K562 (cell line): ENCODE measurements around the gene ALAS2. TPM values are rescaled to one million over a fixed set of nuclear protein-coding genes. Genes with fewer than 3 reads are reported as not detected.

ENCODE experiments used
- ARID3B ChIP-seq: fragments of 250-450 bp; sonication (Bioruptor Pico); IDR thresholded peaks from 2 replicates; pipeline ENCODE4 v1.4.0; 2020; ENCODE audit warnings: borderline replicate concordance
- ASH1L ChIP-seq: fragments of 450-650 bp; IDR thresholded peaks from 2 replicates; pipeline ENCODE4 v1.6.1; 2018; ENCODE audit warnings: borderline replicate concordance, mild to moderate bottlenecking, low read depth; ENCODE audit not compliant: partially characterized antibody
- CHD1 ChIP-seq: fragments of 200-600 bp; sonication (generic); IDR thresholded peaks from one replicate; pipeline ENCODE4 v1.6.1; 2012; ENCODE audit warnings: mild to moderate bottlenecking, moderate library complexity, low read length, inconsistent platforms
- EHMT2 ChIP-seq: fragments of 450-650 bp; IDR thresholded peaks from 2 replicates; pipeline ENCODE4 v1.6.1; 2018; ENCODE audit warnings: antibody characterized with exemption
- GTF2F1 ChIP-seq: IDR thresholded peaks from 2 replicates; pipeline ENCODE4 v1.6.1; 2011; ENCODE audit warnings: low read depth, low read length, improper control_type of control experiment
- HINFP ChIP-seq: fragments of 450-650 bp; conservative IDR thresholded peaks from 2 replicates; pipeline ENCODE4 v1.6.1; 2016; ENCODE audit warnings: missing genetic modification characterization, low read depth, mild to moderate bottlenecking, control low read depth, missing compliant biosample characterization
- HLTF ChIP-seq: fragments of 450-650 bp; IDR thresholded peaks from 2 replicates; pipeline ENCODE4 v1.6.1; 2016
- NCOA2 ChIP-seq, 2 experiments: fragments of 450-650 bp; IDR thresholded peaks; 2 replicates each; pipeline ENCODE4 v1.6.1; 2018; ENCODE audit warnings: mild to moderate bottlenecking in 2 of 2, moderate library complexity in 1 of 2; ENCODE audit not compliant: partially characterized antibody in 2 of 2
- PCBP2 ChIP-seq: fragments of 200-400 bp; formaldehyde crosslinking; IDR thresholded peaks from 2 replicates; pipeline ENCODE4 v1.6.1; 2018; ENCODE audit warnings: low read length, low read depth, mild to moderate bottlenecking, moderate library complexity; ENCODE audit not compliant: poor library complexity, severe bottlenecking
- PHF8 ChIP-seq: fragments of 200-600 bp; sonication (generic); IDR thresholded peaks from 2 replicates; pipeline ENCODE4 v1.6.1; 2012; ENCODE audit warnings: mixed run types, mild to moderate bottlenecking, inconsistent platforms, low read length, moderate library complexity, borderline replicate concordance
- POLR2B ChIP-seq: fragments of 450-650 bp; IDR thresholded peaks from 2 replicates; pipeline ENCODE4 v1.6.1; 2018; ENCODE audit warnings: low read depth; ENCODE audit not compliant: partially characterized antibody
- PYGO2 ChIP-seq: fragments of 450-650 bp; IDR thresholded peaks from 2 replicates; pipeline ENCODE4 v1.6.1; 2016; ENCODE audit warnings: mild to moderate bottlenecking, missing genetic modification characterization, moderate library complexity, missing compliant biosample characterization
- RBM15 ChIP-seq: fragments of 200-400 bp; formaldehyde crosslinking; IDR thresholded peaks from 2 replicates; pipeline ENCODE4 v1.6.1; 2018; ENCODE audit warnings: mild to moderate bottlenecking, low read length, moderate library complexity; ENCODE audit not compliant: insufficient read depth
- SREBF1 ChIP-seq: fragments of 150-350 bp; IDR thresholded peaks from 2 replicates; pipeline ENCODE4 v1.6.1; 2014; ENCODE audit warnings: antibody characterized with exemption, low read depth, low read length, borderline replicate concordance
- STAT5A ChIP-seq: IDR thresholded peaks from 2 replicates; pipeline ENCODE4 v1.6.1; 2012; ENCODE audit warnings: low read length, inconsistent platforms, borderline replicate concordance
- ZBTB1 ChIP-seq: sonication (generic); formaldehyde crosslinking; IDR thresholded peaks from 2 replicates; pipeline ENCODE4 v1.8.1; 2023; ENCODE audit warnings: missing genetic modification reagents, low read depth, mild to moderate bottlenecking, borderline replicate concordance
- ZNF174 ChIP-seq: fragments of 250-450 bp; sonication (Bioruptor Pico); IDR thresholded peaks from 2 replicates; pipeline ENCODE4 v1.4.0; 2020; ENCODE audit warnings: mild to moderate bottlenecking
- ZNF431 ChIP-seq: sonication (generic); formaldehyde crosslinking; IDR thresholded peaks from 2 replicates; pipeline ENCODE4 v1.8.0; 2022; ENCODE audit warnings: mild to moderate bottlenecking, missing genetic modification reagents
- ZNF668 ChIP-seq: fragments of 250-450 bp; sonication (Bioruptor Pico); IDR thresholded peaks from 2 replicates; pipeline ENCODE4 v1.8.0; 2022; ENCODE audit warnings: mild to moderate bottlenecking, inconsistent platforms
- ZNF699 ChIP-seq: fragments of 250-450 bp; sonication (Bioruptor Pico); IDR thresholded peaks from 2 replicates; pipeline ENCODE4 v1.8.0; 2021; ENCODE audit warnings: mild to moderate bottlenecking, moderate library complexity; ENCODE audit not compliant: insufficient replicate concordance
- polyA plus RNA-seq, 8 experiments: library from polyadenylated mRNA; depleted of rRNA in 4 of 8; stranded (reverse) in 5 of 8; unstranded in 3 of 8; fragments of >200 nt; fragmentation: Nextera tagmentation in 2 of 8; fragmentation: Illumina TruSeq in 1 of 8; extraction: Ambion mirVana in 2 of 8; extraction: Trizol in 1 of 8; gene quantifications; 2 replicates each; pipeline versions ENCODE4 v1.2.1 to v1.2.3, GENCODE V29; 2011 to 2014; ENCODE audit warnings: inconsistent platforms in 1 of 8, missing spikeins in 1 of 8
- total RNA-seq, 7 experiments: library from RNA; depleted of rRNA in 6 of 7; stranded (reverse); fragments of >200 nt in 6 of 7; fragmentation: Illumina TruSeq in 2 of 7; extraction: Trizol in 2 of 7; gene quantifications; 2 replicates each; pipeline versions ENCODE4 v1.2.1 to v1.2.3, GENCODE V29; 2011 to 2021; ENCODE audit warnings: low replicate concordance in 1 of 7
- TF ChIP-seq, protein P1 (sequence below): fragments of 450-650 bp; formaldehyde crosslinking; IDR thresholded peaks from 2 replicates; pipeline ENCODE4 v1.4.0; 2020; ENCODE audit warnings: mild to moderate bottlenecking
- TF ChIP-seq, protein P2 (sequence below): fragments of 250-450 bp; sonication (Bioruptor Pico); IDR thresholded peaks from 2 replicates; pipeline ENCODE4 v1.4.0; 2020

The ALAS2 gene
- total and polyA plus RNA-seq, 9 of the 15 experiments (the other 6 are each of a cell fraction or from before 2014, with no cell fraction given), result 14.6 to 101 (median 33.4) TPM

DNA sequence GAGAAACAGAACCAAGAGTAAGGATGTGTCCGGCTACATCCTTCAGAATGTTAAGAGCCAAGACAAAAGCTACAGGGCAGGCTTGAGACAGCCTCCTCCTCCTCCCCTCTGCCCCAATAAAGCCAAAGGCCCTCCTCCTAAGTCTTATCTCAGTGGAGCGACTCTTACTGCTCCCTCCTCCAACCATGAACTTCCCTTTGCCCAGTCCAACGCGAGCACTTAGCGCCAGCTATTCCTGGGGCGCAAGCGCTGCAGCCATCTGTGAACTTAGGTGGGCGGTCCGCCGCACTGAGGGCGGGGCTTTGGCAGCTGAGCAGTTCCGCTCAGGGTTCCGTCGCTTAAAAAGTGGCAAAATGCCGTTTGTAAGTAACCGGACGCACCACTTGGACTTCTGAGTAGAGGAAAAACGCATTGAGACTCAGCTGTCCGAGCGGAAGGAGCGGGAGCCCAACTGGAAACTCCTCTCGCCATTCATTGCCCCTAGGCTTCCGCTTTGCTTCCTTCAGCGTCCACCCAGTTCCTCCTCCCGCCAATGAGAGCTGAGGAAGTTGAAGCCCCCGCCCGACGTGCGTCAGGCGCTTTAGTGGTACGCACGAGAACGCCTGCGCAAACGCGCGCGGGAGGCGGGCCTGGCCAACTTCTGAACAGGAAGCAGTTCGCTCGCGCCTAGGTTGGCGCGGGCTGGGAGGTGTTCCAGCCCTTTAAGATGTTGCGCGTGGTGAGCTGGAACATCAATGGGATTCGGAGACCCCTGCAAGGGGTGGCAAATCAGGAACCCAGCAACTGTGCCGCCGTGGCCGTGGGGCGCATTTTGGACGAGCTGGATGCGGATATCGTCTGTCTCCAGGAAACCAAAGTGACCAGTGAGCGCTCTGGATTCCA, 30.8 kb downstream of the ALAS2 start, which contains the start of gene APEX2 (continued):
- no peak for TF ChIP-seq ASH1L
- TF ChIP-seq, protein P1, sequence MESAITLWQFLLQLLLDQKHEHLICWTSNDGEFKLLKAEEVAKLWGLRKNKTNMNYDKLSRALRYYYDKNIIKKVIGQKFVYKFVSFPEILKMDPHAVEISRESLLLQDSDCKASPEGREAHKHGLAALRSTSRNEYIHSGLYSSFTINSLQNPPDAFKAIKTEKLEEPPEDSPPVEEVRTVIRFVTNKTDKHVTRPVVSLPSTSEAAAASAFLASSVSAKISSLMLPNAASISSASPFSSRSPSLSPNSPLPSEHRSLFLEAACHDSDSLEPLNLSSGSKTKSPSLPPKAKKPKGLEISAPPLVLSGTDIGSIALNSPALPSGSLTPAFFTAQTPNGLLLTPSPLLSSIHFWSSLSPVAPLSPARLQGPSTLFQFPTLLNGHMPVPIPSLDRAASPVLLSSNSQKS (CRISPR knock-in tag), result no peak
- no peak for TF ChIP-seq EHMT2
- no peak for TF ChIP-seq ZNF431
- TF ChIP-seq PCBP2, result no peak
- no peak for TF ChIP-seq ZNF174 (CRISPR knock-in tag)
- TF ChIP-seq, protein P2, sequence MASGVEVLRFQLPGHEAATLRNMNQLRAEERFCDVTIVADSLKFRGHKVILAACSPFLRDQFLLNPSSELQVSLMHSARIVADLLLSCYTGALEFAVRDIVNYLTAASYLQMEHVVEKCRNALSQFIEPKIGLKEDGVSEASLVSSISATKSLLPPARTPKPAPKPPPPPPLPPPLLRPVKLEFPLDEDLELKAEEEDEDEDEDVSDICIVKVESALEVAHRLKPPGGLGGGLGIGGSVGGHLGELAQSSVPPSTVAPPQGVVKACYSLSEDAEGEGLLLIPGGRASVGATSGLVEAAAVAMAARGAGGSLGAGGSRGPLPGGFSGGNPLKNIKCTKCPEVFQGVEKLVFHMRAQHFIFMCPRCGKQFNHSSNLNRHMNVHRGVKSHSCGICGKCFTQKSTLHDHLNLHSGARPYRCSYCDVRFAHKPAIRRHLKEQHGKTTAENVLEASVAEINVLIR, result no peak
- TF ChIP-seq ZNF668 (CRISPR knock-in tag), result no peak
- no peak for TF ChIP-seq HLTF
- no peak for TF ChIP-seq ZNF699 (CRISPR knock-in tag)
- no peak for TF ChIP-seq STAT5A
- TF ChIP-seq NCOA2 (IDR thresholded peaks at IDR 0.05; ENCODE audit: partially characterized antibody in 2 of 2), result no peak
- TF ChIP-seq PYGO2 (tag), result no peak
- peak; percentile 75 for TF ChIP-seq POLR2B
- TF ChIP-seq GTF2F1, result no peak
- TF ChIP-seq HINFP (tag), result no peak
- TF ChIP-seq ARID3B, result no peak
- no peak for TF ChIP-seq ZBTB1
- TF ChIP-seq SREBF1, result no peak
- TF ChIP-seq RBM15, result no peak
- TF ChIP-seq PHF8, result peak; percentile 72; the same call in 1 of the 2 replicates
- TF ChIP-seq CHD1, result peak; percentile 44
